Mammary epithelial cell (primary cell): Measurements from ENCODE around the gene ARR3.

Source experiments
- CTCF ChIP-seq, 2 donors: IDR thresholded peaks in 1 of 2; conservative IDR thresholded peaks in 1 of 2; 2 replicates each; pipeline ENCODE4 v1.5.1; 2011 to 2012; ENCODE audit warnings: inconsistent platforms in 2 of 2, low read length in 2 of 2, mild to moderate bottlenecking in 2 of 2, control low read depth in 1 of 2, low read depth in 1 of 2; ENCODE audit not compliant: insufficient read depth in 1 of 2; ENCODE audit errors: extremely low read depth in 1 of 2
- EZH2 ChIP-seq: IDR thresholded peaks from 2 replicates; pipeline ENCODE4 v1.6.1; 2012; ENCODE audit warnings: low read length, inconsistent platforms, borderline replicate concordance

- TF ChIP-seq CTCF (conservative IDR thresholded peaks at IDR 0.05 in 1 of 2, IDR thresholded peaks at IDR 0.05 in 1 of 2; ENCODE audit: extremely low read depth in 1 of 2, insufficient read depth in 1 of 2, low read depth in 1 of 2, low read length in 2 of 2) (no peak), EZH2 (no peak)
Measured at GRCh38 chrX:70244881-70245280, 23.3 kb upstream of the ARR3 start.
